Erythroblast (primary cell): ENCODE data around the gene MAPRE3.

Experiments
- GATA1 ChIP-seq: IDR thresholded peaks from 2 replicates; pipeline ENCODE4 v1.6.1; 2011; ENCODE audit warnings: low read depth, mild to moderate bottlenecking, control low read depth, low read length, moderate library complexity
- POLR2A ChIP-seq: IDR thresholded peaks from 2 replicates; pipeline ENCODE4 v1.6.1; 2011; ENCODE audit warnings: mild to moderate bottlenecking, low read length

GRCh38 chr2:26934335-26934724 is 36.1 kb upstream of the MAPRE3 start:
- no peak for TF ChIP-seq POLR2A
- no peak for TF ChIP-seq GATA1
